SK-N-SH (cell line): ENCODE data around the gene BCAT1. TPM values are rescaled to one million over a fixed set of nuclear protein-coding genes. Genes with fewer than 3 reads are reported as not detected.

Experiments
- CTCF ChIA-PET: fragments of 300-600, 350-600 bp; formaldehyde crosslinking; extraction: SDS; loops from one replicate; lab custom pipeline; 2021; lab: Yijun Ruan, JAX
- POLR2A ChIA-PET: fragments of 350-600 bp; sonication (Branson Sonifier 250); formaldehyde crosslinking; extraction: SDS; loops from one replicate; lab custom pipeline; 2020; ENCODE audit warnings: antibody characterized with exemption, inconsistent platforms; lab: Yijun Ruan, JAX
- DNase-seq: peaks from one replicate; pipeline ENCODE4 v3.0.0; 2012
- H2AFZ ChIP-seq: fragments of 200-600 bp; sonication (generic); 2 replicates; pipeline ENCODE4 v1.8.1; 2016; ENCODE audit warnings: antibody characterized with exemption, mild to moderate bottlenecking, low read depth
- H3F3A ChIP-seq: fragments of 200-600 bp; sonication (generic); replicated peaks from 2 replicates; pipeline ENCODE3; 2016; ENCODE audit warnings: antibody characterized with exemption, mild to moderate bottlenecking; ENCODE audit not compliant: insufficient read depth
- H3K27ac ChIP-seq, 2 experiments: fragments of 200-500 bp in 1 of 2; fragments of 200-600 bp in 1 of 2; sonication (Bioruptor generic) in 1 of 2; sonication (generic), shearing (Covaris generic) in 1 of 2; 2 replicates each; pipeline versions ENCODE4 v1.5.1 to v1.6.1; 2014 to 2016; ENCODE audit warnings: low read depth in 2 of 2, inconsistent platforms in 1 of 2, low read length in 1 of 2, mild to moderate bottlenecking in 1 of 2, mixed read lengths in 1 of 2
- H3K27me3 ChIP-seq: fragments of 200-600 bp; sonication (generic), shearing (Covaris generic); 2 replicates; pipeline ENCODE4 v1.6.1; 2016; ENCODE audit warnings: mixed run types; ENCODE audit not compliant: insufficient read depth
- H3K36me3 ChIP-seq, 2 experiments: fragments of 200-500 bp in 1 of 2; fragments of 200-600 bp in 1 of 2; sonication (Bioruptor generic) in 1 of 2; sonication (generic) in 1 of 2; replicated peaks in 1 of 2; 2 replicates each; pipeline versions ENCODE3 to v1.5.1; 2014 to 2016; ENCODE audit warnings: low read length in 1 of 2, mild to moderate bottlenecking in 1 of 2; ENCODE audit not compliant: insufficient read depth in 2 of 2, control insufficient read depth in 1 of 2
- H3K4me1 ChIP-seq, 2 experiments: fragments of 200-500 bp in 1 of 2; fragments of 200-600 bp in 1 of 2; sonication (Bioruptor generic) in 1 of 2; sonication (generic), shearing (Covaris generic) in 1 of 2; 2 replicates each; pipeline versions ENCODE4 v1.5.1 to v1.6.1; 2014 to 2016; ENCODE audit warnings: low read depth in 1 of 2, low read length in 1 of 2, mixed run types in 1 of 2; ENCODE audit not compliant: insufficient read depth in 2 of 2, control insufficient read depth in 1 of 2
- H3K4me2 ChIP-seq: fragments of 200-600 bp; sonication (generic), shearing (Covaris generic); 2 replicates; pipeline ENCODE4 v1.6.1; 2017; ENCODE audit warnings: mixed run types
- H3K4me3 ChIP-seq, 2 experiments: fragments of 200-500 bp in 1 of 2; fragments of 200-600 bp in 1 of 2; sonication (Bioruptor generic) in 1 of 2; sonication (generic), shearing (Covaris generic) in 1 of 2; 2 replicates each; pipeline versions ENCODE4 v1.5.1 to v1.8.1; 2014 to 2016; ENCODE audit warnings: low read depth in 2 of 2, inconsistent platforms in 1 of 2, low read length in 1 of 2, mild to moderate bottlenecking in 1 of 2, mixed read lengths in 1 of 2, moderate library complexity in 1 of 2
- H3K79me2 ChIP-seq: fragments of 200-600 bp; sonication (generic); 2 replicates; pipeline ENCODE4 v1.8.1; 2017; ENCODE audit warnings: mild to moderate bottlenecking; ENCODE audit not compliant: insufficient read depth
- H3K9ac ChIP-seq: fragments of 200-600 bp; sonication (generic); 2 replicates; pipeline ENCODE4 v1.6.1; 2017; ENCODE audit warnings: mixed run types
- H3K9me2 ChIP-seq: fragments of 200-600 bp; sonication (generic); 2 replicates; pipeline ENCODE4 v1.6.1; 2017; ENCODE audit warnings: mixed run types
- H3K9me3 ChIP-seq: fragments of 200-600 bp; sonication (generic); 2 replicates; pipeline ENCODE4 v1.6.1; 2017; ENCODE audit warnings: mixed run types, mild to moderate bottlenecking, moderate library complexity
- H4K20me1 ChIP-seq: fragments of 200-600 bp; sonication (generic); 2 replicates; pipeline ENCODE4 v1.6.1; 2017; ENCODE audit warnings: mild to moderate bottlenecking, mixed run types; ENCODE audit not compliant: insufficient read depth
- CTCF ChIP-seq: fragments of 200-600 bp; sonication (generic); IDR thresholded peaks from 2 replicates; pipeline ENCODE4 v1.6.1; 2017; ENCODE audit warnings: antibody characterized with exemption, mild to moderate bottlenecking, moderate library complexity
- EP300 ChIP-seq, 2 experiments: IDR thresholded peaks; 2 replicates each; pipeline versions ENCODE4 v1.4.0 to v1.6.1; 2012; ENCODE audit warnings: borderline replicate concordance in 1 of 2, low read depth in 1 of 2, low read length in 1 of 2
- EZH2phosphoT487 ChIP-seq: fragments of 200-600 bp; sonication (generic); IDR thresholded peaks from 2 replicates; pipeline ENCODE4 v1.6.1; 2017; ENCODE audit warnings: low read depth, mixed run types, mild to moderate bottlenecking, antibody characterized with exemption, moderate library complexity, borderline replicate concordance
- FOSL2 ChIP-seq: IDR thresholded peaks from 2 replicates; pipeline ENCODE4 v1.4.0; 2012; ENCODE audit warnings: low read depth, mild to moderate bottlenecking, moderate library complexity, borderline replicate concordance
- FOXJ3 ChIP-seq: sonication (generic); formaldehyde crosslinking; IDR thresholded peaks from 2 replicates; pipeline ENCODE4 v1.5.1; 2020; ENCODE audit warnings: mild to moderate bottlenecking, missing genetic modification reagents
- FOXM1 ChIP-seq: IDR thresholded peaks from 2 replicates; pipeline ENCODE4 v1.4.0; 2012; ENCODE audit warnings: low read depth, mild to moderate bottlenecking
- NRF1 ChIP-seq: IDR thresholded peaks from 2 replicates; pipeline ENCODE4 v1.6.1; 2012; ENCODE audit warnings: low read depth, mild to moderate bottlenecking, low read length
- PBX3 ChIP-seq: IDR thresholded peaks from 2 replicates; pipeline ENCODE4; 2012
- RAD21 ChIP-seq: IDR thresholded peaks from 2 replicates; pipeline ENCODE4 v1.6.1; 2012; ENCODE audit warnings: mild to moderate bottlenecking, low read length
- SIN3A ChIP-seq: IDR thresholded peaks from 2 replicates; pipeline ENCODE4 v1.6.1; 2012; ENCODE audit warnings: low read depth, mild to moderate bottlenecking, low read length, moderate library complexity, borderline replicate concordance
- TAF1 ChIP-seq: IDR thresholded peaks from 2 replicates; pipeline ENCODE4 v1.6.1; 2012; ENCODE audit warnings: low read depth, mild to moderate bottlenecking, low read length, moderate library complexity, borderline replicate concordance
- TCF12 ChIP-seq: IDR thresholded peaks from 2 replicates; pipeline ENCODE4 v1.4.0; 2012
- YY1 ChIP-seq: IDR thresholded peaks from 2 replicates; pipeline ENCODE4 v1.4.0; 2012; ENCODE audit warnings: low read depth, mild to moderate bottlenecking
- ZBTB33 ChIP-seq: IDR thresholded peaks from 2 replicates; pipeline ENCODE4 v1.4.0; 2012; ENCODE audit warnings: low read depth, borderline replicate concordance
- WGBS: methylation state at CpG from one replicate; pipeline ENCODE4 v1.1.6; 2017; ENCODE audit warnings: low lambda C conversion rate; 5-methylcytosine and 5-hydroxymethylcytosine counted together
- polyA plus RNA-seq, 3 experiments: library from polyadenylated mRNA; depleted of rRNA; stranded (reverse); fragments of >200 nt; gene quantifications; 2 replicates each; pipeline ENCODE4 v1.2.3, GENCODE V29; 2012
- TF ChIP-seq, protein P1 (sequence below): fragments of 150-350 bp; IDR thresholded peaks from 2 replicates; pipeline ENCODE4 v1.6.1; 2016; ENCODE audit warnings: mild to moderate bottlenecking, low read depth, low read length
- TF ChIP-seq, protein P2 (sequence below): IDR thresholded peaks from 2 replicates; pipeline ENCODE4 v1.4.0; 2012; ENCODE audit warnings: low read depth, borderline replicate concordance

BCAT1 gene
- polyA plus RNA-seq, 1 of the 3 experiments (the other 2 are of a cell fraction): 7.7 TPM

GRCh38 chr12:24933694-24934407, 15.1 kb downstream of the BCAT1 start:
- Histone ChIP-seq H3K36me3 (peaks cover 0 to 31% of the 10 kb centered on the region in 2 experiments), H3K4me1 (peaks cover 0 to 5% of the 10 kb centered on the region in 2 experiments; a peak in 2 of 4 replicates), H3K4me3 (no peak overlapping the region), H3K4me2 (no peak overlapping the region), H3K9ac (no peak overlapping the region), H3K9me3 (no peaks in the 10 kb centered on the region; the same call in 1 of the 2 replicates), H3K9me2 (no peaks in the 10 kb centered on the region), H3F3A (peaks cover 13% of the 10 kb centered on the region), H4K20me1 (peaks cover 43% of the 10 kb centered on the region), H2AFZ (no peak overlapping the region), H3K27ac (no peak overlapping the region), H3K27me3 (no peaks in the 10 kb centered on the region), H3K79me2 (peaks cover 100% of the 10 kb centered on the region)
- POLR2A ChIA-PET: no interaction called here
- CTCF ChIA-PET: interaction anchor here (1.1 kb wide), 1 partner anchor 13 kb away, joined by 3 read pairs; no protein-coding TSS in a partner anchor
- no peak for DNase-seq
- TF ChIP-seq SIN3A (no peak), ZBTB33 (no peak), CTCF (no peak), TAF1 (no peak), FOXJ3 (CRISPR knock-in tag) (no peak), EP300 (IDR thresholded peaks at IDR 0.05; ENCODE audit: borderline replicate concordance in 1 of 2, low read depth in 1 of 2, low read length in 1 of 2) (no peak), YY1 (no peak), RAD21 (no peak), EZH2phosphoT487 (no peak), TCF12 (no peak), PBX3 (no peak), FOXM1 (no peak), NRF1 (no peak), FOSL2 (no peak)
- TF ChIP-seq, protein P1, sequence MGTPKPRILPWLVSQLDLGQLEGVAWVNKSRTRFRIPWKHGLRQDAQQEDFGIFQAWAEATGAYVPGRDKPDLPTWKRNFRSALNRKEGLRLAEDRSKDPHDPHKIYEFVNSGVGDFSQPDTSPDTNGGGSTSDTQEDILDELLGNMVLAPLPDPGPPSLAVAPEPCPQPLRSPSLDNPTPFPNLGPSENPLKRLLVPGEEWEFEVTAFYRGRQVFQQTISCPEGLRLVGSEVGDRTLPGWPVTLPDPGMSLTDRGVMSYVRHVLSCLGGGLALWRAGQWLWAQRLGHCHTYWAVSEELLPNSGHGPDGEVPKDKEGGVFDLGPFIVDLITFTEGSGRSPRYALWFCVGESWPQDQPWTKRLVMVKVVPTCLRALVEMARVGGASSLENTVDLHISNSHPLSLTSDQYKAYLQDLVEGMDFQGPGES: no peak
- TF ChIP-seq, protein P2, sequence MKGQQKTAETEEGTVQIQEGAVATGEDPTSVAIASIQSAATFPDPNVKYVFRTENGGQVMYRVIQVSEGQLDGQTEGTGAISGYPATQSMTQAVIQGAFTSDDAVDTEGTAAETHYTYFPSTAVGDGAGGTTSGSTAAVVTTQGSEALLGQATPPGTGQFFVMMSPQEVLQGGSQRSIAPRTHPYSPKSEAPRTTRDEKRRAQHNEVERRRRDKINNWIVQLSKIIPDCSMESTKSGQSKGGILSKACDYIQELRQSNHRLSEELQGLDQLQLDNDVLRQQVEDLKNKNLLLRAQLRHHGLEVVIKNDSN: no peak
- WGBS: 90% methylated on average over 10 of the region's 10 CpGs
